ENCODE data around the gene C13orf42. TPM values are rescaled to one million over a fixed set of nuclear protein-coding genes. Genes with fewer than 3 reads are reported as not detected.

The C13orf42 gene
- polyA plus RNA-seq, 3 donors: not detected

- Histone ChIP-seq H3K79me2 (ENCODE audit: insufficient read depth, low read length) (no peaks in the 10 kb centered on the region), H3K36me3 (replicated peaks in 1 of 2; ENCODE audit: control insufficient read depth in 1 of 2, insufficient read depth in 2 of 2, low read length in 2 of 2) (no peaks in the 10 kb centered on the region), H3K9ac (ENCODE audit: insufficient read depth, low read length, poor library complexity, severe bottlenecking) (no peak overlapping the region), H3K27ac (ENCODE audit: low read depth in 1 of 2, low read length in 2 of 2) (no peak overlapping the region), H2AFZ (ENCODE audit: insufficient read depth, low read depth, low read length, poor library complexity, severe bottlenecking) (no peak overlapping the region), H3K27me3 (ENCODE audit: control insufficient read depth in 2 of 2, insufficient read depth in 2 of 2, low read length in 2 of 2) (no peaks in the 10 kb centered on the region), H3K4me1 (ENCODE audit: control insufficient read depth in 1 of 2, insufficient read depth in 2 of 2, low read length in 2 of 2) (no peaks in the 10 kb centered on the region), H4K20me1 (ENCODE audit: insufficient read depth, low read length) (no peaks in the 10 kb centered on the region), H3K4me2 (replicated peaks; ENCODE audit: extremely low read depth, low read length, poor library complexity, severe bottlenecking) (no peak overlapping the region), H3K9me3 (replicated peaks in 1 of 2; ENCODE audit: control insufficient read depth in 1 of 2, insufficient read depth in 1 of 2, low read length in 2 of 2) (no peaks in the 10 kb centered on the region), H3K4me3 (replicated peaks in 1 of 3; ENCODE audit: low read depth in 2 of 3, low read length in 3 of 3) (no peak overlapping the region)
- no peaks in the 10 kb centered on the region for H3K36me3 Mint-ChIP-seq
- H3K9me3 Mint-ChIP-seq: no peaks in the 10 kb centered on the region
- no peak overlapping the region for H3K27ac Mint-ChIP-seq
- intact Hi-C loops (cut with micrococcal nuclease): no loop called here
- no peak for TF ChIP-seq CTCF (IDR thresholded peaks at IDR 0.05)
- no peak for DNase-seq
- no peak overlapping the region for H3K4me3 Mint-ChIP-seq
- WGBS (ENCODE audit: insufficient coverage): no CpG with 5 or more reads among the region's 3 CpGs
- no peaks in the 10 kb centered on the region for H3K4me1 Mint-ChIP-seq
- H3K27me3 Mint-ChIP-seq (ENCODE audit: low read depth in 3 of 3): peaks cover 0 to 2% (median 0%) of the 10 kb centered on the region in 3 donors
Measured at GRCh38 chr13:51034906-51035305, 76.2 kb downstream of the C13orf42 start.

- Histone ChIP-seq H2AFZ (ENCODE audit: insufficient read depth, low read depth, low read length, poor library complexity, severe bottlenecking) (no peak overlapping the region), H4K20me1 (ENCODE audit: insufficient read depth, low read length) (no peaks in the 10 kb centered on the region), H3K27ac (ENCODE audit: low read depth in 1 of 2, low read length in 2 of 2) (no peak overlapping the region), H3K9me3 (replicated peaks in 1 of 2; ENCODE audit: control insufficient read depth in 1 of 2, insufficient read depth in 1 of 2, low read length in 2 of 2) (no peaks in the 10 kb centered on the region), H3K36me3 (replicated peaks in 1 of 2; ENCODE audit: control insufficient read depth in 1 of 2, insufficient read depth in 2 of 2, low read length in 2 of 2) (no peaks in the 10 kb centered on the region), H3K4me3 (replicated peaks in 1 of 3; ENCODE audit: low read depth in 2 of 3, low read length in 3 of 3) (no peak overlapping the region), H3K27me3 (ENCODE audit: control insufficient read depth in 2 of 2, insufficient read depth in 2 of 2, low read length in 2 of 2) (no peaks in the 10 kb centered on the region), H3K4me1 (ENCODE audit: control insufficient read depth in 1 of 2, insufficient read depth in 2 of 2, low read length in 2 of 2) (no peaks in the 10 kb centered on the region), H3K79me2 (ENCODE audit: insufficient read depth, low read length) (no peaks in the 10 kb centered on the region), H3K9ac (ENCODE audit: insufficient read depth, low read length, poor library complexity, severe bottlenecking) (no peak overlapping the region), H3K4me2 (replicated peaks; ENCODE audit: extremely low read depth, low read length, poor library complexity, severe bottlenecking) (no peak overlapping the region)
- no peak for TF ChIP-seq CTCF (IDR thresholded peaks at IDR 0.05)
- Mint-ChIP-seq H3K9me3 (no peaks in the 10 kb centered on the region), H3K4me1 (no peaks in the 10 kb centered on the region), H3K36me3 (no peaks in the 10 kb centered on the region), H3K27ac (no peak overlapping the region), H3K4me3 (no peak overlapping the region), H3K27me3 (ENCODE audit: low read depth in 3 of 3) (peaks cover 0 to 2% (median 0%) of the 10 kb centered on the region in 3 donors)
- 100% methylated on average over 2 of the region's 5 CpGs for WGBS (ENCODE audit: insufficient coverage)
- intact Hi-C loops (cut with micrococcal nuclease): no loop called here
- DNase-seq: no peak
Measured at GRCh38 chr13:51033421-51034185, 77.5 kb downstream of the C13orf42 start.

All from CD14-positive monocyte (primary cell).